ENCODE measurements around the gene DNAH10.

DNAH10 gene

DNA sequence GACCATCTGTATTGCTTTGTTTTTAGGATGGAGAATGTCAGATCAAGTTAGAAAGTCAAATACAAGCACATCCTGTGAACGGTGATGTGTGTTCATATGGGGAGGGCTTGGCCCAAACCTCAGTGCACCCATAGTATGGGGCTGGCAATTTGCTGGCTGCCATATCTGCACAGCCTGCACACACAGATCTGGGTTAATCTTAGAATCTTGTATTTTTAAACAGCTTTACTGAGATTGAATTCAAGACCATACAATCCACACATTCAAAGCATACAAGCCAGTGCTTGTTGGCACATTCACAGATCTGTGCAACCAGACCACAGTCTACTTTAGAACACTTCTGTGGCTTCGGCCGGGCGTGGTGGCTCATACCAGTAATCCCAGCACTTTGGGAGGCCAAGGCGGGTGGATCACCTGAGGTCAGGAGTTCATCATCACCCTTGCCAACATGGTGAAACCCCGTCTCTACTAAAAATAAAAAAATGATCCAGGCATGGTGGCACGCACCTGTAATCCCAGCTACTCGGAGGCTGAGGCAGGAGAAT, 120.1 kb downstream of the DNAH10 start:
- DNase-seq (ENCODE audit: low spot score), result no peak

DNA sequence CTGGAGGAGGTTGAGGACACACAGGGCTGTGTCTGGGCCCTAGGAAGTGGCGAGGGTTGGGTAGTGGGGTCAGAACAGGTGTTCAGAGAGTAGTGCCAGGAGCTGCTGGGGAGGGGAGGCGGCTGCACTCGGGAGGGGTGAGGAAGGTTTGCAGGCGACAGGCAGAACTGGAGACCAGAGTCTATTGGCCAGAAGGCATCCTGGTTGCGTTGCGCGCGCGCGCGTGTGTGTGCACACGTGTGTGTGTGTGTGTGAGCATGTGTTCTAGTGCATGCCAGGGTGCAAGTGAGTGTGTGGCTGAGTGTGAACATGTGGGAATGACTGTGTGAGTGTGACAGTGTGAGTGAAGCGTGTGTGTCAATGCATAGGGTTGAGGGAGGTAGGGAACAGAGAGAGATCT, 124.2 kb downstream of the DNAH10 start:
- DNase-seq (ENCODE audit: low spot score), result no peak

DNA sequence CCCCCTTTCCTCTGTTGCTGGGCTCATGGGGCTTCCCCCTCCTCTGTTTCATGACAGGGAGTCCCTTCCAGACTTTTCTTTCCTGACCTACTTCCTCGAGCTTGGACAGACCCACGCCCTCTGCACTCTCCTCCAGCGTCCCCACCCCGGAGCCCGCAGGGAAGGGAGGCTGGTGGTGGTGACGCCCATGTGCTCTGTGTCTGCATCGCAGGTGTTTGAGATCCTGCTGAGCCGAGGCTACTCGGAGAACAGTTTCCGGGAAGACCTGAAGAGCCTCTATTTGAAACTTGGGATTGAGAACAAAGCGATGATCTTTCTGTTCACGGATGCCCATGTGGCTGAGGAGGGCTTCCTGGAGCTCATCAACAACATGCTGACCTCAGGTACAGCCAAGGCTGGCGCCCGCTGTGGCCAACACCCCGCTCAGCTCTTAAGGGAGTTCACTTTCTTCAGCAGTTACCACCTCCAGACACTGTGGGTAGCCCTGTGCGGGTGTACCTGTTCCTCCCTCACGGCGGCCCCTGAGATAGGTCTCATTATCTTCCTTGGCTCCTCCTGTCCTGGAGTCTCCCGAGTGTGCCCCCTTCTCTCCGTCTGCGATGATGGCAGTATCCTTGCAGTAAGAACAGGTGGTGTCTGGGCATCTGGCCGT, 125.0 kb downstream of the DNAH10 start:
- DNase-seq (ENCODE audit: low spot score), result no peak

DNA sequence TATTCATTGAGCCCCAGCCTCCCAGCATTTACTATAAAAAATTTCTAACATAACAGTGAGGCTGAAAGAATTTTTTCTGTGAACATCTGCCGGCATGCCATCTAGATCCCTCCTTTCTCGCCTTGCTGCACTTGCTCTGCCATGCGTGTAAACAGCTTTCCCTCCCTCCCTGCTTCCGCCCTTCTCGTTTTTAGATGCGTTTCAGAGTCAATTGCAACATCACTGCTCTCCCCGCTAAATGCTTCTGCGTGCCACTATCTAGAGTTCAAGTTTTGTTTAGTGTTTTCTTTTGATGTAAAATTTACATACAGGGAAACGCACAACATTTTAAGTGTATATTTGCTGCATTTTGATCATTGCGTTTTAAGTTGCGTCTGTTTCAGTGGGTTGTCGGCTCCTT, 126.9 kb downstream of the DNAH10 start:
- DNase-seq (ENCODE audit: low spot score), result no peak

DNA sequence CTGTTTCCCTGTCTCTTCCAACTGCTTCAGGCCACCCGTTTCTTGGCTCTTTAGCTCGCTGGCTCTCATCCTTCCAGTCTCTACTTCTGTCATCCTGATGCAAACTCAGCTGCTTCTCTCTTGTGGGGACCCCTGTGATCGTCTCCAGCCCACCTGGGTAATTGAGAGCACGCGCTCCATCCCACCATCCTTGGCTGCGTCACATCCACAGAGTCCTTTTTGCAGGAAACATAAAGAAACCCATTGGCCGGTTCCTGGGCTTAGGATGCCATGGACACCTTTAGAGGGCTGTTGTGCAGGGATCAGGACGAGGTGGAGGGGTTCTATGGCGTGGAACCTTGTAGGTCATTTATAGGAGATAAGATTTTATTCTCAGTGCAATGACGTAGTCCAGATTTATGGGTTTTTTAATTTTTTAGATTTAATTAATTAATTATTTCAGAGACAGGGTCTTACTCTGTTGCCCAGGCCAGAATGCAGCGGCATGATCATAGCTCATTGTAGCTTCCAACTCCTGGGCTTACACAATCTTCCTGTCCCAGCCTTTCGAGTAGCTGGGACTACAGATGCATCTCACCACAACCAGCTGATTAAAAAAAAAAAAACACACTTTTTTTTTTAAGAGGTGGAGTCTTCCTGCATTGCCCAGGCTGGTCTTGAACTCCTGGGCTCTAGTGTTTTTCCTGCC, 127.9 kb downstream of the DNAH10 start:
- no peak for DNase-seq (ENCODE audit: low spot score)

DNA sequence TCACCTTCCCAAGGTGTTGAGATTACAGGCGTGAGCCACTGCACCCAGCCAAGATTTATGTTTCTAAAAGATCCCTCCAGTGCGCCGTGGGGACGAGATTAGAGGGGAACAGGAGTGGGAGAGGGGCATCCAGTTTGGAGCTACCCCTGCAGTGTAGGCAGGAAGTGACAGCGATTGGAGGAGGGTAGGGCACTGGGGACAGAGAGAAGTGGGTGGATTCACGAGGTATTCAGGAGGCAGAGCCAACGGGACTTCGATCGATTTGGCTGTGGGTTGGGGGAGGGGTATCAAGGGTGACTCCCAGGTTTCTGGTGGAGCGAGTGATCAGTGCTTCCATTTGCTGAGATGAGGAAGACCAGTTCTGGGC, 128.4 kb downstream of the DNAH10 start:
- DNase-seq (ENCODE audit: low spot score), result no peak

DNA sequence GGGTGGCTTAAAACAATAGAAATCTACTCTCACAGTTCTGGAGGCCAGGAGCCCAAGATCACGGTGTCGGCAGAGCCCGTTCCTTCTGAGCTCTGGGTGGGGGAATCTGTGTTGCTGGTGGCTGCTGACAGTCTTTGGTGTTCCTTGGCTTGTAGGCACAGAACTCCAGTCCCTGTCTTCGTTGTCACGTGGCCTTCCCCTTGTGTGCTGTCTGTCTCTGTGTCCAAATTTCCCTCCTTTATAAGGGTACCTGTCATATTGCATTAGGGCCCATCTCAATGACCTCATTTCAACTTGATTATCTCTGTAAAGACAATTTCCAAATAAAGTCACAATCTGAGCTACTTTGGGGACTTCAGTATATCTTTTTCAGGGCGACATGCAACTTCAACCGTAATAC, 128.9 kb downstream of the DNAH10 start:
- no peak for DNase-seq (ENCODE audit: low spot score)

DNA sequence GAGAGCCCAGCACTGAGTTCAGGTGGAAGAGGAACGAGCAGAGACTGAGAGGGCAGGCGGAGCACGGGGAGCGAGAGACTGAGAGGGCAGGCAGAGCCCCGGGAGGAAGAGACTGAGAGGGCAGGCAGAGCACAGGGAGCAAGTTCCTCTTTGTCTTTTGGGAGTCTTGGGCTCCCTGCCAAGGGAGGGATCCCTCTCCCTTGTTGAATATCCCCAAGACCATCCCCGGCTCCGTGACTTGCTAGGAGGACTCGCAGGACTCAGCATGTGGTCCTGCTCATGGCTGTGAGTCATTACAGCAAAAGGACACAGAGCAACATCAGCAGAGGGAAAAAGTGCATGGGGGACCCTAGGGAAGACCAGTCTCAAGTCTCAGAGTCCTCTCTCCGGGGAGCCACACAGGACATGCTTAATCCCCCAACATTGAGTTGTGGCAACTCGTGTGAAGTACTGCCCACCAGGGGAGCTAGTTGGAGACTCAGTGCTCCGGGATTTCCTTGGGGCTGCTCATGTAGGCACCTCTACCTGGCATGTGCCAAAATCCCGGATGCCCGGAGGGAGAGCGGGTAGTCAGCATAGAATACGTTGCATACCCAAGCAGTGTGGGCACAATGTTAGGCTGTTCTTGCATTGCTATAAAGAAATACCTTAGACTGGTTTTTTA, 129.5 kb downstream of the DNAH10 start:
- DNase-seq (ENCODE audit: low spot score), result no peak

DNA sequence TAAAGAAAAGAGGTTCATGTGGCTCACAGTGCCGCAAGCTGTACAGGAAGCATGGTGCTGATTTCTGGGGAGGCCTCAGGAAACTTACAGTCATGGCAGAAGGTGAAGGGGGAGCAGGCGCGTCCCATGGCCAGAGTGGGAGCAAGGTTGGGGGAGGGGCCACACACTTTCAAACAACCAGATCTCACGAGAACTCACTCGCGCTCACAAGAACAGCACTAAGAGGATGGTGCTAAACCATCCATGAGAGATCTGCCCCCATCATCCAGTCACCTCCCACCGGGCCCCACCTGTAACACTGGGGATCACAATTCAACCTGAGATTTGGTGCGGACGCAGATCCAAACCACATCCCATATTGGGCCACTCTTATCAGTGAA, 130.1 kb downstream of the DNAH10 start:
- DNase-seq (ENCODE audit: low spot score), result no peak

DNA sequence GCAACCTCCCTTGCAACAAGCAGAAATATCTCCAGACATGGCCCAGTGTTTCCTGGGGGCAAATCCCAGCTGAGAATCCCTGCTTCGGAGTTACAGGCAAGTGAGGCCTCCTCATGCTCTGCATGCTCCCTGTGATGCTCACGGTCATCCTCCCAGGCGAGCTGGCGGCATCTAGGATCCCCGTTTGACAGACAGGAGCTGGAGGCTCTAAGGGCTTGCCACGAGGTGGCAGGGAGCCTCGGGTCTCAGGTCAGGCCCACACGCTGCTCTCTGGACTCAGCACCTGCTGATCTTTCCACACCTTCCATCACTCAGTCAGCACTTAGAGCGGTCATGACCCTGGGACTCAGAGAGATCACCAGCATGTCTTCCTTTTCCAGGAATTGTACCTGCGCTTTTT, 130.8 kb downstream of the DNAH10 start:
- no peak for DNase-seq (ENCODE audit: low spot score)

DNA sequence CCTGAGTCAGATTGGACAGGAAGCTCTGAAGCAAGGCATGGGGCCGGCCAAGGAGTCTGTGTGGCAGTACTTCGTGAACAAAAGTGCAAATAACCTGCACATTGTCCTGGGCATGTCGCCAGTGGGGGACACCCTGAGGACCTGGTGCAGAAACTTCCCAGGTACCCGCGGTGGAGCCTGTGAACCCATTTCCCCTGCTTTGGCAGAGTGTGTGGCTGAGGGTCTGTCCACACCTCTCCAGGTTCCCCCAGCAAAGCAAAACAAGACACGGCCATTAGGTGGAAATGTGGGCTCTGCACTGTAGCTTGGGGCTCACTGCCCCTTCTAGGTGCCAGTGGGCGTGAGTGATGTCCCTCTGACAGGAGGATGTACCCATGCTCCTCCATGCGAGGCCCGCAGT, 131.2 kb downstream of the DNAH10 start:
- no peak for DNase-seq (ENCODE audit: low spot score)

DNA sequence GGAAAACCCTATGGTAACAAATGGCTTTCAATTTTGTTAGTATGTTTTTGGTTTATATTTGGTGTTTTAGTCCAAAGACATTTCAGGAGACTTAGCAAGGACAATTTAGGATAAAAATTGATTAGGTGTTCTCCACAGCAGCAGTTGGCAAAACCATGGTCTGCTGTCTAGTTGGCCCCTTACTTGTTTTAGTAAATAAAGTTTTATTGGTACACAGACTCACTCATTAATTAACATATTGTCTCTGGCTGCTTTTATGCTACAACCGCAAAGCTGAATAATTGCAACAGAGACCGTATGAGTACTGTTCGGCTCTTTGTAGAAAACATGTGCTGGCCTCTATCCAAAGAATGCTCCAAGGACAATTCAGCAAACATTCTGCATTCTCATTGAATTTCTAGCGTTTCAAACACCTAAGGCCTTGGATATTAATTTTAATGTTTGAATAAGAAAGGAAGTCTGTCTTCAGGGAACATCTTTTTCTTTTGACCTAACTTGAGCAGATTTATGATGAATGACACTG, 132.8 kb downstream of the DNAH10 start:
- DNase-seq (ENCODE audit: low spot score), result no peak

DNA sequence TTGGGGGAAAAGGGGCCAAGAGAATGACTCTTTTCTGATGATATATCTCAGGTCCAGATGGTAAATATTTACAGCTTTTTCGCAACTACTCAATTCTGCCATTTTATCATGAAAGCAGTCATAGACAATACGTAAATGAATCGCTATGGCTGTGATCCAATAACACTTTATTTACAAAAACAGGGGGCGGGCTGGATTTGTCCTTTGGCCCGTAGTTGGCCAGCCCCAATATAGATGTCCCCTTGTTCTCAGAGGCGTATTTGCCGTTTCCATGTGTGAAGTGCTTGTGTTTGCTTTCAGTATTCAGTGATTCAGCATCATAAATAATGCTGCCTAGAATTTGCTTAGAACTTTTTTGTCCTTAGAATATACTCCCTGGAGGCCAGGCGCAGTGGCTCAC, 133.3 kb downstream of the DNAH10 start:
- DNase-seq (ENCODE audit: low spot score), result no peak

DNA sequence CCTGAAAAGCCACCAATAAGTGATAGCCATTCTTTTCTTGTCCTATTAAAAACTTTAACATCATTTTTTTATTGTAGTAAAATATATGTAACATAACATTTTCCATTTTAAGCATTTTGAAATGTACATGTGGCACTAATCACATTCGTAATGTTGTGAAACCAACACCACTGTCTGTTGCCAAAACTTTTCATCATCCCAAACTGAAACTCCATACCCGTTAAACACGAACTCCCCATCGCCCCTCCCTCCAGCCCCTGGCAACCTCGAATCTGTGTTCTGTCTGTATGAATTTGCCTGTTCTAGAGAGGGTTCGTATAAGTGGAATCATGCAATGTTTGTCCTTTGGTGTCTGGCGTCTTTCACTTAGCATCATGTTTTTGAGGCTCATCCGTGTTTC, 134.7 kb downstream of the DNAH10 start:
- no peak for DNase-seq (ENCODE audit: low spot score)

DNA sequence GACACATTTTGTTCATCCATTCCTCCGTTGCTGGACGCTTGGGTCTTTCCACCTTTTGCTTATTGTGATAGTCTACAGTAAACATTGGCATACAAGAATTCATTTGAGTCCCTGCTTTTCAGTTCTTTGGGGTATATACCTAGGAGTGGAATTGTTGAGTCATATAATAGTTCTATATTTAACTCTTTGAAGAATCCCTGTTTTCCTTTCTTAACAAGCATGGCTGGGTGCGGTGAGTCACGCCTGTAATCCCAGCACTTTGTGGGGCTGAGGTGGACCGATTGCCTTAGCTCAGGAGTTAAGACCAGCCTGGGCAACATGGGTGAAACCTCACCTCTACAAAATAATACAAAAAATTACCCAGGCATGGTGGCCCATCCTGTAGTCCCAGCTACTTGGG, 135.1 kb downstream of the DNAH10 start:
- no peak for DNase-seq (ENCODE audit: low spot score)

DNA sequence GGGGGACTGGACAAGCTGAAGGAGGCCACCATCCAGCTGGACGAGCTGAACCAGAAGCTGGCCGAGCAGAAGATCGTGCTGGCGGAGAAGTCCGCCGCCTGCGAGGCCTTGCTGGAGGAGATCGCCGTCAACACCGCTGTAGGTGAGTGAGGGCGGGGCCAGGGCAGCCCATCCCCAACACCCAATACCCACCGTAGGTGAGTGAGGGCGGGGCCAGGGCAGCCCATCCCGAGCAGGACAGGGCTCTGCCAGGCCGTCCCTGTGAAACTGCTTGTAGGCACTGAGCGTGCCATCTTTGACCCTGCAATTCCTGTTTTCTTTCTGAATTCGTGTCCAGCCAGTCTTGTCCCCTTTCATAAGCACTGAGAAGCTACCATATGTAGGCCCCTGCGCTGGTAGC, 136.6 kb downstream of the DNAH10 start:
- no peak for DNase-seq (ENCODE audit: low spot score)

DNA sequence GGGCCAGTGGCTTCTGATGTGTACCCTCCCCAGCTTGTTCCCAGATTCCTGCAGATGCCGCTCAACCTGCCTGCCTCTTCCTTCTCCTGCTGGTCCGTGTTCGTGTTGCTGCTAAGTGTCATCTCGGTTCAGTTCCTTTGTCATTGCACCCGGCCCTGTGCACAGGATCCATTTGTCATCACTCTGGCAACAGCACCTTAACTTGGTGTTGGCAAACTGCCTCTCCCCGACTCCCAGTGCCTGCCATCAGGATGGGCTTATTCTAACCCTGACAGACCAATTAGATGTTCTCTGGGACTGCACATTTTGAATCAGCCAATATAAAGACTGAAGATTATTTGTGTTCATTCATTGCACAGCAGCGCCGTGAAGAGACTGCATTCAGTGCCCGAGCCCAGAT, 137.3 kb downstream of the DNAH10 start:
- no peak for DNase-seq (ENCODE audit: low spot score)

DNA sequence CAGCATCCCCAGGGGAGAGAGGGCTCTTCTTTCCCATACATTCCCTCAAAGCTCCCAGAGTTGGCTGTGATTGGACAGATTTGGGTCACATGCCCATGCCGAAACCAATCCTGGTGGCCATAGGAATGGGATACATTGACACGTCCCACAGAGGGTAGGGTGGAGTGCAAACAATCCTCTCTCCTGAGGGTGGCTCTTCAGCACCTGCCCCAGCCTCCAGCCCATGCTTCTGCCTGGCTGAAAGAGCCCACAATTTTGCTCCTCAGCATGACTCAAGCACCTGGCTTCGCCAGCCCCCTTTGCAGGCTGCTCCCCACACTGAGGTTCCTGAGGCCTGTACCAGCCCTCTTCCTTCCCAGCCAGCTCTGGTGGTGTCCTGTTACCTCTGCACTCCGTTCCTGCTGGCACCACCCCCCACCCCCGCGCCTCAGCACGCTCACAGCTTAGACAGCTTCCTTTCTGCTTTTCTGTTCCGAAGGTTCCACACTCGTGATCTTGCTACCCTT, 138.8 kb downstream of the DNAH10 start:
- no peak for DNase-seq (ENCODE audit: low spot score)

DNA sequence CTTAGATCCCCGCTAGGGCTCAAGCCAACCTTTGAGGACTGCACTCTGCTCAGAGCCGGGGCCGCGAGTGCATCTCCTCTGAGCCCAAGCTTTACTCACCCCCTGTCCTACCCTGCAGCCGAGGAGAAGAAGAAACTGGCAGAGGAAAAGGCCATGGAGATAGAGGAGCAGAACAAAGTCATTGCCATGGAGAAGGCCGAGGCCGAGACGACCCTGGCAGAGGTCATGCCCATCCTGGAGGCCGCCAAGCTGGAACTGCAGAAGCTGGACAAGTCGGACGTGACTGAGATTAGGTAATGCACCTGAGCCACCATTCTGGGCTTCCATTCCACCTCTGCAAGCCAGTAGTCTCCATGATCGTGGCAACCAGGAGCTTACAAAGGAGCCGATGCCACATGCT, 140.7 kb downstream of the DNAH10 start:
- DNase-seq (ENCODE audit: low spot score), result no peak

DNA sequence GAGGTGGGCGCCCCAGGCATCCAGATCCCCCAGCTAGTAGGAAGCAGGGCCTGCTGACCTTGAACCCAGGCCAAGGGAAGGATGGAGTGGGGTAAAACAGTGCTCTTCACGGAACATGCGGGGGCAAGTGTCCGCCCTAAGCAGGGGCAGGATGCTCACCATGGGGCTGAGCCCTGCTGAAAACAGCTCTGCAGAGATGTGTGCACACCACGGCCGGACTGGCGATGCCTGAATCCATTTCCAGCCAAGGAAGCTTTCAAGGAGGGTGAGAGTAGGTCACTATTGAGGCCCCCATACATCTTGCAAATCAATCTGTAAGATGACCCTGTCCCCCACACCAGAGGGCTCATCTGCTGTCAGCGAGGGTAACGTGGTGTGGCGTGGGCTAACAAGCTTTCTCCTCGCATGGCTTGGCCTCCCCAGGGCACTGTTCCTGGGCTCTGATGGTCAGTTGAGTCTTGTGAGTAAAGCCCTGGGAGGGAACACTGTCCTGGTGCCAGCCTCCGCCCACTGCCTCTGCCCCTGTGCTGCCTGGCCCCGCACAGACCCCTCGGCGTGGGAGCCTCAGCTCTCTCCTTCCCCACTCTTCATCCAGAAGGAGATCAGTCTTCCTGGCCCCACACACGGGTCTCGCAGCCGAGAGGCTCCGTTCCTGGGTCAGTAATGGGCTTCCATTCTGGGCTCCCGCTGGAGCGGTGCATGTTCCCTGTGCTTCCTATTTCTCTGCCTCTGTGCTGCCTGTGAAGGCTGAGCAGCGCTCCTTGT, 141.4 kb downstream of the DNAH10 start:
- DNase-seq (ENCODE audit: low spot score), result no peak

DNA sequence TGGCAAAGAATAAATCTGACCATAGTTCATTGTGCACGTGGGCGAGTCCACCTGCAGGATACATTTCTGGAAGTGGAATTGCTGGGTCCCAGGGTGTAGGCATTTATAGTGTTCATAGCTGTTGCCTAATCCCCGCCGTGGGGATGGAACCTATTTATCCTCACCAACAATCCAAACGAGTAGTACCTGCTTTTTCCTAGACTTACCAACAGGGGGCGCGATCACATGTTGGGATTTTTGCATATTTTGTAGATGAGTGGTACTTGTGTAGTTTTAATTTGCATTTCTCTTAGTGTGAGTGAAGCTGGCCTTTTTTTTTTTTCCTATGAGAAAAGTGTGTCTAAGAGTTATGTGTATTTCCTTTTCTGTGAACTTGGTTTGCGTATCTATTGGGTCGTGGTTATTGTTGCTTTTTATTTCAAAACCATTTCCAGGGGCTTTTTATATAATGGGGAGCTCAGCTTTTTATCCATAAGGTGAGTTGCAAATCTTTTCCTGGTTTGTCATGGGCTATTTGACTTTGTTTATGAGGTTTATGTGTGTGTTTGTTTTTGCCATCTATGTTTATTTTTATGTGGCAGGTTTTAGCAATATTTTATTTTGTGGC, 143.3 kb downstream of the DNAH10 start:
- DNase-seq (ENCODE audit: low spot score), result peak; percentile 73

All from AG08396 (cell line).